Measurements from ENCODE around the gene PCSK2. TPM values are rescaled to one million over a fixed set of nuclear protein-coding genes. Genes with fewer than 3 reads are reported as not detected.

The PCSK2 gene
- total and polyA plus RNA-seq, 10 donors: 0.06 to 0.17 (median 0.16) TPM; not detected in 3

GRCh38 chr20:17248224-17248623 lies 21.4 kb downstream of the PCSK2 start:
- Histone ChIP-seq H3K9me3 (no peaks in the 10 kb centered on the region), H3K36me3 (no peaks in the 10 kb centered on the region), H3K27me3 (replicated peaks in 1 of 7) (no peaks in the 10 kb centered on the region), H3K27ac (no peak overlapping the region), H3K4me1 (no peaks in the 10 kb centered on the region), H3K4me3 (no peak overlapping the region)
- intact Hi-C loops (cut with DNase I; ENCODE audit: low total_unique reads): no loop called here
- no peak for TF ChIP-seq CTCF (IDR thresholded peaks at IDR 0.05 in 8 of 11, conservative IDR thresholded peaks at IDR 0.05 in 3 of 11)
- TF ChIP-seq POLR2AphosphoS5 (IDR thresholded peaks at IDR 0.05): no peak
- WGBS, 5 donors: 85 to 89% (median 87%) methylated on average over 3 of the region's 3 CpGs
- no peak for DNase-seq

GRCh38 chr20:17262786-17263185 lies 35.9 kb downstream of the PCSK2 start:
- no peak for DNase-seq
- Histone ChIP-seq H3K4me3 (no peak overlapping the region), H3K27ac (no peak overlapping the region), H3K9me3 (peaks cover 0 to 3% (median 0%) of the 10 kb centered on the region in 8 donors), H3K36me3 (no peaks in the 10 kb centered on the region), H3K4me1 (no peaks in the 10 kb centered on the region), H3K27me3 (replicated peaks in 1 of 7) (no peaks in the 10 kb centered on the region)
- intact Hi-C loops (cut with DNase I; ENCODE audit: low total_unique reads): no loop called here
- TF ChIP-seq CTCF (IDR thresholded peaks at IDR 0.05 in 8 of 11, conservative IDR thresholded peaks at IDR 0.05 in 3 of 11) (no peak), POLR2AphosphoS5 (IDR thresholded peaks at IDR 0.05) (no peak), POLR2A (IDR thresholded peaks at IDR 0.05) (no peak)
- WGBS, 5 donors: 1 to 6% (median 5%) methylated on average over 3 of the region's 3 CpGs

- DNase-seq: no peak
- intact Hi-C loops (cut with DNase I; ENCODE audit: low total_unique reads): no loop called here
- Histone ChIP-seq H3K36me3 (no peaks in the 10 kb centered on the region), H3K9me3 (peaks cover 0 to 7% (median 2%) of the 10 kb centered on the region in 8 donors), H3K27ac (no peak overlapping the region), H3K4me1 (no peaks in the 10 kb centered on the region), H3K27me3 (replicated peaks in 1 of 7) (no peaks in the 10 kb centered on the region), H3K4me3 (no peak overlapping the region)
- no peak for TF ChIP-seq CTCF (IDR thresholded peaks at IDR 0.05 in 8 of 11, conservative IDR thresholded peaks at IDR 0.05 in 3 of 11)
- TF ChIP-seq POLR2AphosphoS5 (IDR thresholded peaks at IDR 0.05): no peak
- no peak for TF ChIP-seq POLR2A (IDR thresholded peaks at IDR 0.05)
- 79 to 91% (median 83%) methylated on average over 3 of the region's 3 CpGs for WGBS, 5 donors
These were observed 46.9 kb downstream of the PCSK2 start for GRCh38 chr20:17273717-17274116.

GRCh38 chr20:17276101-17276500 lies 49.3 kb downstream of the PCSK2 start:
- H3K27me3 ChIP-seq (replicated peaks in 1 of 7): no peaks in the 10 kb centered on the region
- no peaks in the 10 kb centered on the region for H3K36me3 ChIP-seq
- H3K9me3 ChIP-seq: peaks cover 0 to 8% (median 2%) of the 10 kb centered on the region in 8 donors
- TF ChIP-seq CTCF (IDR thresholded peaks at IDR 0.05 in 8 of 11, conservative IDR thresholded peaks at IDR 0.05 in 3 of 11) (no peak), POLR2AphosphoS5 (IDR thresholded peaks at IDR 0.05) (no peak), POLR2A (IDR thresholded peaks at IDR 0.05) (no peak)
- H3K4me3 ChIP-seq: no peak overlapping the region
- DNase-seq: no peak
- intact Hi-C loops (cut with DNase I; ENCODE audit: low total_unique reads): no loop called here
- no peaks in the 10 kb centered on the region for H3K4me1 ChIP-seq
- no peak overlapping the region for H3K27ac ChIP-seq

Data from spleen (tissue), 11 donors.